Endothelial cell of umbilical vein (primary cell): ENCODE data around the gene ARG2. TPM values are rescaled to one million over a fixed set of nuclear protein-coding genes. Genes with fewer than 3 reads are reported as not detected.

Experiments
- BruUV-seq: library from RNA; stranded (reverse); fragments of 400-500 nt; replicated peaks from 2 replicates; lab custom pipeline; 2021; lab: Mats Ljungman, UMichigan
- CTCF ChIA-PET: fragments of 300-600, 350-600 bp; sonication (Branson Sonifier 250); formaldehyde crosslinking; loops from one replicate; lab custom pipeline; 2021; ENCODE audit warnings: antibody characterized with exemption, inconsistent platforms; lab: Charles Lee
- POLR2A ChIA-PET: fragments of 300-600, 350-600 bp; sonication (Branson Sonifier 250); formaldehyde crosslinking; loops from one replicate; lab custom pipeline; 2021; ENCODE audit warnings: antibody characterized with exemption, inconsistent platforms; lab: Charles Lee
- DNase-seq: peaks from one replicate; pipeline ENCODE4 v3.0.0-alpha.2; 2011; ENCODE audit warnings: low read depth, low spot score
- FAIRE-seq: peaks from 2 replicates; lab custom pipeline; 2011; peaks lifted over from hg19 to GRCh38; lab: Jason Lieb, UNC
- H2AFZ ChIP-seq: 2 replicates; pipeline ENCODE4 v1.6.0; 2012; ENCODE audit warnings: low read depth, low read length, control low read depth, inconsistent platforms
- H3K27ac ChIP-seq: 2 replicates; pipeline ENCODE4 v1.5.1; 2011; ENCODE audit warnings: low read depth, mild to moderate bottlenecking, control low read depth, low read length, moderate library complexity; ENCODE audit not compliant: insufficient read depth
- H3K27me3 ChIP-seq, 2 experiments: 2 replicates each; pipeline versions ENCODE4 v1.6.0 to v1.6.1; 2011; ENCODE audit warnings: low read length in 2 of 2, mixed read lengths in 1 of 2; ENCODE audit not compliant: control insufficient read depth in 2 of 2, insufficient read depth in 2 of 2
- H3K36me3 ChIP-seq, 2 experiments: 2 replicates in 1 of 2; 3 replicates in 1 of 2; pipeline ENCODE4 v1.5.1; 2011; ENCODE audit warnings: low read length in 2 of 2, mild to moderate bottlenecking in 1 of 2, moderate library complexity in 1 of 2; ENCODE audit not compliant: control insufficient read depth in 2 of 2, insufficient read depth in 2 of 2; ENCODE audit errors: extremely low read depth in 1 of 2
- H3K4me1 ChIP-seq: 3 replicates; pipeline ENCODE4 v1.5.1; 2011; ENCODE audit warnings: mild to moderate bottlenecking, low read length; ENCODE audit not compliant: control insufficient read depth, insufficient read depth; ENCODE audit errors: extremely low read depth
- H3K4me2 ChIP-seq: 2 replicates; pipeline ENCODE4 v1.6.1; 2011; ENCODE audit warnings: low read length, control low read depth, mixed read lengths; ENCODE audit not compliant: insufficient read depth
- H3K4me3 ChIP-seq, 3 experiments: fragments of 200-600 bp in 1 of 3; sonication (generic), shearing (Covaris generic) in 1 of 3; replicated peaks in 1 of 3; 2 replicates each; pipeline ENCODE4 v1.5.1; 2011 to 2016; ENCODE audit warnings: control low read depth in 3 of 3, low read length in 3 of 3, mild to moderate bottlenecking in 2 of 3, inconsistent platforms in 1 of 3, low read depth in 1 of 3, moderate library complexity in 1 of 3; ENCODE audit not compliant: insufficient read depth in 1 of 3
- H3K79me2 ChIP-seq: 2 replicates; pipeline ENCODE4 v1.6.0; 2012; ENCODE audit warnings: low read length, inconsistent platforms; ENCODE audit not compliant: control insufficient read depth, insufficient read depth
- H3K9ac ChIP-seq: replicated peaks from 2 replicates; pipeline ENCODE3; 2011; ENCODE audit warnings: low read length, control low read depth; ENCODE audit not compliant: insufficient read depth; ENCODE audit errors: extremely low read depth
- H3K9me1 ChIP-seq: replicated peaks from 3 replicates; pipeline ENCODE4 v1.6.0; 2011; ENCODE audit warnings: mild to moderate bottlenecking, low read length; ENCODE audit not compliant: control insufficient read depth, insufficient read depth; ENCODE audit errors: extremely low read depth
- H3K9me3 ChIP-seq: replicated peaks from 2 replicates; pipeline ENCODE4 v1.5.1; 2012; ENCODE audit warnings: low read length, inconsistent platforms; ENCODE audit not compliant: control insufficient read depth, insufficient read depth
- H4K20me1 ChIP-seq: replicated peaks from 2 replicates; pipeline ENCODE3; 2011; ENCODE audit warnings: mild to moderate bottlenecking, low read length; ENCODE audit not compliant: control insufficient read depth, insufficient read depth; ENCODE audit errors: extremely low read depth
- EZH2 ChIP-seq: IDR thresholded peaks from 2 replicates; pipeline ENCODE4 v1.6.1; 2012; ENCODE audit warnings: borderline replicate concordance, low read depth, mild to moderate bottlenecking, moderate library complexity, low read length, inconsistent platforms; ENCODE audit not compliant: severe bottlenecking
- FOS ChIP-seq: IDR thresholded peaks from 2 replicates; pipeline ENCODE4 v1.6.1; 2011; ENCODE audit warnings: mild to moderate bottlenecking, low read length, moderate library complexity, borderline replicate concordance; ENCODE audit not compliant: insufficient read depth
- GATA2 ChIP-seq: IDR thresholded peaks from 2 replicates; pipeline ENCODE4 v1.7.0; 2011; ENCODE audit warnings: low read depth, mild to moderate bottlenecking, moderate library complexity, mixed read lengths, low read length; ENCODE audit not compliant: insufficient read length, insufficient read depth
- JUN ChIP-seq: IDR thresholded peaks from 2 replicates; pipeline ENCODE4 v1.6.1; 2011; ENCODE audit warnings: borderline replicate concordance, low read depth; ENCODE audit not compliant: insufficient read length, insufficient read depth
- MYC ChIP-seq: IDR thresholded peaks from one replicate; pipeline ENCODE4 v1.6.1; 2011; ENCODE audit warnings: mild to moderate bottlenecking, low read depth, low read length
- POLR2A ChIP-seq: IDR thresholded peaks from 2 replicates; pipeline ENCODE4 v1.6.1; 2012; ENCODE audit warnings: low read depth, mild to moderate bottlenecking, control low read depth, low read length
- POLR2AphosphoS5 ChIP-seq: IDR thresholded peaks from 2 replicates; pipeline ENCODE4 v1.6.1; 2012; ENCODE audit warnings: low read depth, mild to moderate bottlenecking, control low read depth, low read length, moderate library complexity; ENCODE audit not compliant: insufficient read depth
- dilution Hi-C: fragments of 300-500 bp; cut with MboI; formaldehyde crosslinking; loops from one replicate; pipeline ENCODE4 v1.15.0; 2019; ENCODE audit warnings: low sequenced_read_pairs; ENCODE audit not compliant: extremely low pct_ligation_motif_present
- intact Hi-C: fragments of 100-400 bp; cut with micrococcal nuclease; formaldehyde crosslinking; loops from one replicate; pipeline ENCODE4 v1.10.0; 2022
- polyA plus RNA-seq, 4 experiments: library from polyadenylated mRNA; depleted of rRNA in 3 of 4; stranded (reverse) in 3 of 4; unstranded in 1 of 4; fragments of >200 nt; gene quantifications; 2 replicates each; pipeline versions ENCODE4 v1.2.1 to v1.2.3, GENCODE V29; 2011 to 2012; ENCODE audit warnings: missing spikeins in 1 of 4
- total RNA-seq: library from RNA; stranded (reverse); gene quantifications from 2 replicates; pipeline ENCODE4 v1.2.3, GENCODE V29; 2021
- TF ChIP-seq, protein P1 (sequence below), 2 donors: IDR thresholded peaks; 1 replicate in 1 of 2; 2 replicates in 1 of 2; pipeline ENCODE4 v1.5.1; 2011; ENCODE audit warnings: low read length in 2 of 2, mild to moderate bottlenecking in 2 of 2, moderate library complexity in 2 of 2, control low read depth in 1 of 2, inconsistent platforms in 1 of 2, low read depth in 1 of 2; ENCODE audit not compliant: insufficient read depth in 1 of 2; ENCODE audit errors: extremely low read depth in 1 of 2
- TF ChIP-seq, protein P2 (sequence below): IDR thresholded peaks from 2 replicates; pipeline ENCODE4 v1.6.1; 2011; ENCODE audit not compliant: insufficient read depth, insufficient read length

Gene ARG2
- total and polyA plus RNA-seq, 2 donors (not counting 3 experiments of a cell fraction or from before 2014, with no cell fraction given), result 16.6 to 22.5 TPM

DNA sequence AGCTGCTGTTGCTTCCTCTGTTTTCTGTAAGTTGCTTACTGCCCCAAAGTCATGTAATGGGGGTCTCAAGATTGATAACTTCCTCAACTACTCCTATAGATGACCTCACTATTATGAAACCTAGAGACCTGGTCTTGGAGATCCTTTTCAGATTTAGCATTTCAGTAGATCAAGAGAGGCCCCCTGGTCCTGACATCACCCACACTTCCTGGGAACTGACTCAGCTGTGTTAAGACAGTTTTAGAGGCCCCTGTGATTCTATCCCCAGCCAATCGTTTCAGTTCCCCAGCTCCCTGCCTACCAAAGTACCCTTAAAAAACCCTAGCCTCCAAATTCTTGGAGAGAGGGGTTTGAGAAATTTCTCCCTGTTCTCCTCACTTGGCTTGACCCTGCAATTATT, 9.2 kb upstream of the ARG2 start:
- Histone ChIP-seq H3K27ac (no peak overlapping the region), H3K4me2 (no peak overlapping the region), H3K79me2 (no peaks in the 10 kb centered on the region), H3K4me3 (no peak overlapping the region), H3K9ac (no peak overlapping the region), H3K9me1 (no peaks in the 10 kb centered on the region), H2AFZ (no peak overlapping the region), H3K9me3 (no peaks in the 10 kb centered on the region), H4K20me1 (no peaks in the 10 kb centered on the region), H3K27me3 (peaks cover 8 to 19% of the 10 kb centered on the region in 2 experiments), H3K4me1 (no peaks in the 10 kb centered on the region), H3K36me3 (no peaks in the 10 kb centered on the region)
- dilution Hi-C loops (no loop called here), intact Hi-C loops (no loop called here)
- CTCF ChIA-PET, result interaction anchor here (0.7 to 6.9 kb wide), 5 partner anchors 10 to 94 kb away, joined by 3 to 60 read pairs (median 6); partner anchors contain the start of gene PIGH
- POLR2A ChIA-PET, result no interaction called here
- no TSS peak for BruUV-seq
- DNase-seq (no peak), FAIRE-seq (no peak)
- TF ChIP-seq EZH2 (no peak), POLR2AphosphoS5 (no peak), GATA2 (no peak), FOS (no peak), POLR2A (no peak), JUN (no peak), MYC (no peak)
- TF ChIP-seq, protein P1, sequence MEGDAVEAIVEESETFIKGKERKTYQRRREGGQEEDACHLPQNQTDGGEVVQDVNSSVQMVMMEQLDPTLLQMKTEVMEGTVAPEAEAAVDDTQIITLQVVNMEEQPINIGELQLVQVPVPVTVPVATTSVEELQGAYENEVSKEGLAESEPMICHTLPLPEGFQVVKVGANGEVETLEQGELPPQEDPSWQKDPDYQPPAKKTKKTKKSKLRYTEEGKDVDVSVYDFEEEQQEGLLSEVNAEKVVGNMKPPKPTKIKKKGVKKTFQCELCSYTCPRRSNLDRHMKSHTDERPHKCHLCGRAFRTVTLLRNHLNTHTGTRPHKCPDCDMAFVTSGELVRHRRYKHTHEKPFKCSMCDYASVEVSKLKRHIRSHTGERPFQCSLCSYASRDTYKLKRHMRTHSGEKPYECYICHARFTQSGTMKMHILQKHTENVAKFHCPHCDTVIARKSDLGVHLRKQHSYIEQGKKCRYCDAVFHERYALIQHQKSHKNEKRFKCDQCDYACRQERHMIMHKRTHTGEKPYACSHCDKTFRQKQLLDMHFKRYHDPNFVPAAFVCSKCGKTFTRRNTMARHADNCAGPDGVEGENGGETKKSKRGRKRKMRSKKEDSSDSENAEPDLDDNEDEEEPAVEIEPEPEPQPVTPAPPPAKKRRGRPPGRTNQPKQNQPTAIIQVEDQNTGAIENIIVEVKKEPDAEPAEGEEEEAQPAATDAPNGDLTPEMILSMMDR (IDR thresholded peaks at IDR 0.05; ENCODE audit: extremely low read depth in 1 of 2, insufficient read depth in 1 of 2, low read depth in 1 of 2, low read length in 2 of 2), result no peak
- TF ChIP-seq, protein P2, sequence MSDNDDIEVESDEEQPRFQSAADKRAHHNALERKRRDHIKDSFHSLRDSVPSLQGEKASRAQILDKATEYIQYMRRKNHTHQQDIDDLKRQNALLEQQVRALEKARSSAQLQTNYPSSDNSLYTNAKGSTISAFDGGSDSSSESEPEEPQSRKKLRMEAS, result no peak
